Neural cell (in vitro differentiated cells): ENCODE measurements around the gene DHX29. TPM values are rescaled to one million over a fixed set of nuclear protein-coding genes. Genes with fewer than 3 reads are reported as not detected.

ENCODE experiments used
- H2AFZ ChIP-seq: fragments of 200-600, 300-800 bp; sonication (generic), shearing (Covaris generic); 2 replicates; pipeline ENCODE4 v1.6.0; 2014; ENCODE audit warnings: low read depth, mild to moderate bottlenecking, antibody characterized with exemption, low read length, moderate library complexity
- H3F3A ChIP-seq: fragments of 200-600 bp; shearing (Covaris generic); 2 replicates; pipeline ENCODE4 v1.6.1; 2016; ENCODE audit warnings: mild to moderate bottlenecking, moderate library complexity, mixed read lengths, antibody characterized with exemption, low read length; ENCODE audit not compliant: insufficient read depth, poor library complexity, severe bottlenecking
- H3K27ac ChIP-seq: fragments of 200-600, 300-800 bp; sonication (generic), shearing (Covaris generic); 2 replicates; pipeline ENCODE4 v1.5.1; 2014; ENCODE audit warnings: mild to moderate bottlenecking, low read length, moderate library complexity
- H3K27me3 ChIP-seq: fragments of 300-800, 200-600 bp; sonication (generic), shearing (Covaris generic); 2 replicates; pipeline ENCODE4 v1.6.0; 2014; ENCODE audit warnings: mild to moderate bottlenecking, low read depth, low read length, moderate library complexity; ENCODE audit not compliant: insufficient read depth
- H3K36me3 ChIP-seq: fragments of 300-800, 200-600 bp; sonication (generic), shearing (Covaris generic); 2 replicates; pipeline ENCODE4 v1.5.1; 2014; ENCODE audit warnings: mild to moderate bottlenecking, antibody characterized with exemption, low read length, moderate library complexity; ENCODE audit not compliant: insufficient read depth
- H3K4me2 ChIP-seq: fragments of 300-800, 200-600 bp; sonication (generic), shearing (Covaris generic); 2 replicates; pipeline ENCODE4 v1.6.0; 2014; ENCODE audit warnings: mild to moderate bottlenecking, low read length
- H3K4me3 ChIP-seq: fragments of 300-800, 200-600 bp; sonication (generic), shearing (Covaris generic); 2 replicates; pipeline ENCODE4 v1.5.1; 2014; ENCODE audit warnings: mild to moderate bottlenecking, low read length, moderate library complexity
- H3K79me2 ChIP-seq: fragments of 200-600 bp; shearing (Covaris generic); replicated peaks from 2 replicates; pipeline ENCODE4 v1.6.0; 2014; ENCODE audit warnings: mild to moderate bottlenecking, low read length, moderate library complexity; ENCODE audit not compliant: insufficient read depth
- H3K9ac ChIP-seq: fragments of 300-800, 200-600 bp; sonication (generic), shearing (Covaris generic); 2 replicates; pipeline ENCODE4 v1.6.1; 2016; ENCODE audit warnings: mild to moderate bottlenecking, low read length, mixed read lengths
- H3K9me2 ChIP-seq: fragments of 200-600 bp; shearing (Covaris generic); 2 replicates; pipeline ENCODE4 v1.6.1; 2016; ENCODE audit warnings: mild to moderate bottlenecking, low read length, mixed read lengths; ENCODE audit not compliant: insufficient read depth
- H3K9me3 ChIP-seq: fragments of 200-600, 300-800 bp; sonication (generic), shearing (Covaris generic); 2 replicates; pipeline ENCODE4 v1.6.1; 2016; ENCODE audit warnings: mild to moderate bottlenecking, mixed run types, low read length, moderate library complexity, mixed read lengths
- H4K20me1 ChIP-seq: fragments of 200-600 bp; shearing (Covaris generic); 2 replicates; pipeline ENCODE4 v1.6.1; 2016; ENCODE audit warnings: mild to moderate bottlenecking, mixed run types; ENCODE audit not compliant: insufficient read depth
- MXI1 ChIP-seq: fragments of 450-650 bp; conservative IDR thresholded peaks from 2 replicates; pipeline ENCODE4 v1.6.1; 2014; ENCODE audit warnings: antibody characterized with exemption, mild to moderate bottlenecking; ENCODE audit not compliant: poor library complexity, severe bottlenecking
- POLR2AphosphoS5 ChIP-seq: IDR thresholded peaks from 2 replicates; pipeline ENCODE4 v1.6.1; 2012
- RAD21 ChIP-seq: fragments of 450-650 bp; conservative IDR thresholded peaks from 2 replicates; pipeline ENCODE4 v1.6.1; 2014; ENCODE audit warnings: antibody characterized with exemption, mild to moderate bottlenecking, moderate library complexity
- SMC3 ChIP-seq: fragments of 450-650 bp; conservative IDR thresholded peaks from 2 replicates; pipeline ENCODE4 v1.6.1; 2014; ENCODE audit warnings: antibody characterized with exemption, mild to moderate bottlenecking, moderate library complexity; ENCODE audit not compliant: poor library complexity
- TAF1 ChIP-seq: IDR thresholded peaks from 2 replicates; pipeline ENCODE4 v1.6.1; 2012; ENCODE audit warnings: low read depth
- polyA plus RNA-seq: library from polyadenylated mRNA; depleted of rRNA; stranded (reverse); fragments of >200 nt; gene quantifications from 2 replicates; pipeline ENCODE4 v1.2.3, GENCODE V29; 2014
- TF ChIP-seq, protein P1 (sequence below): fragments of 450-650 bp; IDR thresholded peaks from 2 replicates; pipeline ENCODE4 v1.5.1; 2014; ENCODE audit warnings: antibody characterized with exemption, mild to moderate bottlenecking, moderate library complexity; ENCODE audit not compliant: poor library complexity, severe bottlenecking
- TF ChIP-seq, protein P2 (sequence below): IDR thresholded peaks from 2 replicates; pipeline ENCODE4 v1.6.1; 2012; ENCODE audit warnings: borderline replicate concordance

The DHX29 gene
- polyA plus RNA-seq, 1 donor from 2014 or later = 48.1 TPM

DNA sequence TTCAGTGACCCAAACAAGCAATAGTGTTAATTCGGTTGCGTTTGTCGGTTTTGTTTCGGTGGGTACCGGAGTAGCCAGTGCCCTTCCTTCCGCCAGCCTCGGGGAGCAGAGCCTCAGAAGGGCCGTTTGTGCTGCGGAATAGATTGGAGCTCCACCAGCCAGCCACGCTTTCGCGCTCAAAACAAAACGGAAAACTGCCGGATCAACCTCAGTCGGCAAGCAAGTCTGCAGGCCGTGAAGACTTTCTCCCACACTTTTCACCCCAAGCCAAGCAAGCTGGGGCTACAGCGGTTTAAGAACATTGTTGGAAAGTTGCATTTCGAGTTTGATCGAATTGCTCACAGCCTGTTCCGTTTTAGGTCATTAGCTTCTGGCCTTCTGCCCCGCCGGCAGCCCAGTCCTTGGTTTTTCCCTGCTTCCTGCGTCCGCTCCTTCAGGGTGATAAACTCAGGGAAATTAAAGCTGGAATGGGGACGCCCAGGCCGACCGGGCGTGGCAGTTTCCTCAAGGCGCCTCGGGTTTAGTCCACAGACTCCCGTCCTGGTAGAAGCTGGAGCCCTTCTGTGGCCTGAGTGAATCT, 73.3 kb downstream of the DHX29 start:
- Histone ChIP-seq H3K4me3 (peak overlapping the region; percentile 91), H3K36me3 (no peaks in the 10 kb centered on the region), H3F3A (peaks cover 9% of the 10 kb centered on the region), H3K9me3 (no peaks in the 10 kb centered on the region), H3K27ac (no peak overlapping the region), H3K27me3 (peaks cover 60% of the 10 kb centered on the region), H3K79me2 (no peaks in the 10 kb centered on the region), H3K9me2 (no peaks in the 10 kb centered on the region), H4K20me1 (no peaks in the 10 kb centered on the region), H2AFZ (no peak overlapping the region), H3K4me2 (peak overlapping the region; percentile 95), H3K9ac (peak overlapping the region; percentile 17)
- TF ChIP-seq RAD21 (no peak), MXI1 (peak; percentile 25)

DNA sequence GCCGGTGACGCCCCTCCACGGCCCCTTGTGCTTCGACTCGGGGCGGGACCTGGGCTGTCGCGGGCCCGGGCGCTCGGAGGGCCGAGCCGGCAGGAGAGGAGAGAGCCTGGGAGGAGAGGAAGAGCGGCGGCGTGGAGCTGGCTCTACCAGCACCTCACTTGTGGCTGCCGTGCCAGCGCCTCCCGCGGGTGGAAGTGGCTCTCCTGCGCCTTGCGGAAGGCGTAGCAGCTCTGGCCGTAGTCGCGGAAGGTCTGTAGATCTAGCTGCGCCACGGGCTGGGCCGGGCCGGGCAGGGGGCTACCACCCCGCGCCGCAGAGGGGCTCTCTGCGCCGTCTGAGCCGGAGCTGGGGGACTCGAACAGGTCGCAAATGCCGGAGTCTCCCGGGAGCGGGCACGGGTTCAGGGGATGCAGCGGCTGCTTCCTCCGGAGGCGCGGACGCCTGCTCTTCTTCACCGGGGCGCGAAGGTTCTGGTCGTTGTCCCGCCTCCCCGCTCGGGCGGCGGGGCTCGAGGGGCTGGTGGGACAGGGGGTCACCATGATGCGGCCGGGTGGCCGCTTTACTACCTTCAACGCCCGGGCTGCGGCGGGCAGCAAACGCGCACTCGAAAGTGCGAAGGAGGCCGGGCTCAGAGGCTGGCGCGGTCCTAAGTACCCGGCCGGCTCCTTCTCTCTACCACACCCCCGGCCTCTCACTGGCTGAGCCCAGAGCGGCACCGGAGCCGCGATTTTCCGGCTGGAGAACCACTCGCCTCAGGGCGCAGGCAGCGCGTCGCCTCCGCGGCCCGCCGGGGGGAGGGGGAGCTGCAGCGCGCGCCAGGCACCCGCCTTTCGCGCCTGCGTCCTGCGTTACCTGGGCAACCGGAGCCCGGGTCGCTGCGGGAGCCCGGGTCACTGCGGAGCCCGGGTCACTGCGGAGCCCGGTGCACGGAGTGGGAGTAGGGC, 74.2 kb downstream of the DHX29 start, which contains the start of gene CCNO:
Gene CCNO (minus strand): TSS at position 624 of the 944 bp plus-strand sequence. CDS start 85 bp downstream, at position 539.
- no peaks in the 10 kb centered on the region for H3K79me2 ChIP-seq
- peak within 1 kb of the TSS; percentile 91 for H3K4me3 ChIP-seq
- peak within 1 kb of the TSS; percentile 45 for H2AFZ ChIP-seq
- H3K27me3 ChIP-seq = peaks cover 69% of the 10 kb centered on the region
- H3K36me3 ChIP-seq = no peaks in the 10 kb centered on the region
- no peaks in the 10 kb centered on the region for H3K9me3 ChIP-seq
- TF ChIP-seq SMC3 (no peak), TAF1 (no peak), POLR2AphosphoS5 (peak; percentile 30)
- TF ChIP-seq, protein P1, sequence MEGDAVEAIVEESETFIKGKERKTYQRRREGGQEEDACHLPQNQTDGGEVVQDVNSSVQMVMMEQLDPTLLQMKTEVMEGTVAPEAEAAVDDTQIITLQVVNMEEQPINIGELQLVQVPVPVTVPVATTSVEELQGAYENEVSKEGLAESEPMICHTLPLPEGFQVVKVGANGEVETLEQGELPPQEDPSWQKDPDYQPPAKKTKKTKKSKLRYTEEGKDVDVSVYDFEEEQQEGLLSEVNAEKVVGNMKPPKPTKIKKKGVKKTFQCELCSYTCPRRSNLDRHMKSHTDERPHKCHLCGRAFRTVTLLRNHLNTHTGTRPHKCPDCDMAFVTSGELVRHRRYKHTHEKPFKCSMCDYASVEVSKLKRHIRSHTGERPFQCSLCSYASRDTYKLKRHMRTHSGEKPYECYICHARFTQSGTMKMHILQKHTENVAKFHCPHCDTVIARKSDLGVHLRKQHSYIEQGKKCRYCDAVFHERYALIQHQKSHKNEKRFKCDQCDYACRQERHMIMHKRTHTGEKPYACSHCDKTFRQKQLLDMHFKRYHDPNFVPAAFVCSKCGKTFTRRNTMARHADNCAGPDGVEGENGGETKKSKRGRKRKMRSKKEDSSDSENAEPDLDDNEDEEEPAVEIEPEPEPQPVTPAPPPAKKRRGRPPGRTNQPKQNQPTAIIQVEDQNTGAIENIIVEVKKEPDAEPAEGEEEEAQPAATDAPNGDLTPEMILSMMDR = peak; percentile 54
- TF ChIP-seq, protein P2, sequence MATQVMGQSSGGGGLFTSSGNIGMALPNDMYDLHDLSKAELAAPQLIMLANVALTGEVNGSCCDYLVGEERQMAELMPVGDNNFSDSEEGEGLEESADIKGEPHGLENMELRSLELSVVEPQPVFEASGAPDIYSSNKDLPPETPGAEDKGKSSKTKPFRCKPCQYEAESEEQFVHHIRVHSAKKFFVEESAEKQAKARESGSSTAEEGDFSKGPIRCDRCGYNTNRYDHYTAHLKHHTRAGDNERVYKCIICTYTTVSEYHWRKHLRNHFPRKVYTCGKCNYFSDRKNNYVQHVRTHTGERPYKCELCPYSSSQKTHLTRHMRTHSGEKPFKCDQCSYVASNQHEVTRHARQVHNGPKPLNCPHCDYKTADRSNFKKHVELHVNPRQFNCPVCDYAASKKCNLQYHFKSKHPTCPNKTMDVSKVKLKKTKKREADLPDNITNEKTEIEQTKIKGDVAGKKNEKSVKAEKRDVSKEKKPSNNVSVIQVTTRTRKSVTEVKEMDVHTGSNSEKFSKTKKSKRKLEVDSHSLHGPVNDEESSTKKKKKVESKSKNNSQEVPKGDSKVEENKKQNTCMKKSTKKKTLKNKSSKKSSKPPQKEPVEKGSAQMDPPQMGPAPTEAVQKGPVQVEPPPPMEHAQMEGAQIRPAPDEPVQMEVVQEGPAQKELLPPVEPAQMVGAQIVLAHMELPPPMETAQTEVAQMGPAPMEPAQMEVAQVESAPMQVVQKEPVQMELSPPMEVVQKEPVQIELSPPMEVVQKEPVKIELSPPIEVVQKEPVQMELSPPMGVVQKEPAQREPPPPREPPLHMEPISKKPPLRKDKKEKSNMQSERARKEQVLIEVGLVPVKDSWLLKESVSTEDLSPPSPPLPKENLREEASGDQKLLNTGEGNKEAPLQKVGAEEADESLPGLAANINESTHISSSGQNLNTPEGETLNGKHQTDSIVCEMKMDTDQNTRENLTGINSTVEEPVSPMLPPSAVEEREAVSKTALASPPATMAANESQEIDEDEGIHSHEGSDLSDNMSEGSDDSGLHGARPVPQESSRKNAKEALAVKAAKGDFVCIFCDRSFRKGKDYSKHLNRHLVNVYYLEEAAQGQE = no peak
- no peak within 1 kb of the TSS for H3K27ac ChIP-seq
- H3K4me2 ChIP-seq = peak within 1 kb of the TSS; percentile 95
- H3K9me2 ChIP-seq = no peaks in the 10 kb centered on the region
- H3F3A ChIP-seq = peaks cover 9% of the 10 kb centered on the region
- peak within 1 kb of the TSS; percentile 58 for H3K9ac ChIP-seq
- no peaks in the 10 kb centered on the region for H4K20me1 ChIP-seq
